ENCODE measurements around the gene CDC7.

GRCh38 chr1:91513160-91513559 is 12.5 kb downstream of the CDC7 start:
- TF ChIP-seq CTCF (IDR thresholded peaks at IDR 0.05) (peak in 6 of 7 experiments; percentile 6 to 27 (median 20)), POLR2A (IDR thresholded peaks at IDR 0.05) (no peak)
